GM19452 (cell line): ENCODE measurements around the gene DTD2.

Experiments used
- ATAC-seq: cut with Tn5 transposase; IDR thresholded peaks from one replicate; pipeline ENCODE4 v1.9.1; 2021; ENCODE audit not compliant: unreplicated experiment

Gene DTD2

GRCh38 chr14:31408421-31408820, 48.9 kb downstream of the DTD2 start:
- ATAC-seq: no peak

- ATAC-seq: no peak
Observed at GRCh38 chr14:31405599-31406232, 51.6 kb downstream of the DTD2 start.

GRCh38 chr14:31405106-31405505, 52.2 kb downstream of the DTD2 start:
- no peak for ATAC-seq

GRCh38 chr14:31403707-31404106, 53.6 kb downstream of the DTD2 start:
- ATAC-seq: no peak

GRCh38 chr14:31402764-31403439, 54.4 kb downstream of the DTD2 start:
- ATAC-seq: no peak

GRCh38 chr14:31401369-31401932, 55.9 kb downstream of the DTD2 start:
- ATAC-seq: no peak

- no peak for ATAC-seq
Observed at GRCh38 chr14:31400031-31400638, 57.2 kb downstream of the DTD2 start.
